Astrocyte (in vitro differentiated cells and primary cell): ENCODE data around the gene ADAMTS17. TPM values are rescaled to one million over a fixed set of nuclear protein-coding genes. Genes with fewer than 3 reads are reported as not detected.

Experiments used
- DNase-seq: peaks from one replicate; pipeline ENCODE4 v3.0.0-alpha.2; 2010; ENCODE audit warnings: low read depth
- FAIRE-seq: peaks from 2 replicates; lab custom pipeline; 2011; peaks lifted over from hg19 to GRCh38; lab: Jason Lieb, UNC
- H2AFZ ChIP-seq: 2 replicates; pipeline ENCODE4 v1.6.0; 2012; ENCODE audit warnings: low read depth, low read length, inconsistent platforms
- H3K27ac ChIP-seq: 2 replicates; pipeline ENCODE4 v1.5.1; 2011; ENCODE audit warnings: low read depth, low read length, inconsistent platforms
- H3K27me3 ChIP-seq: 2 replicates; pipeline ENCODE4 v1.6.0; 2011; ENCODE audit warnings: low read length, inconsistent platforms; ENCODE audit not compliant: insufficient read depth
- H3K36me3 ChIP-seq: 2 replicates; pipeline ENCODE4 v1.5.1; 2011; ENCODE audit warnings: low read length, inconsistent platforms; ENCODE audit not compliant: insufficient read depth
- H3K4me1 ChIP-seq: 2 replicates; pipeline ENCODE4 v1.5.1; 2011; ENCODE audit warnings: low read length, inconsistent platforms; ENCODE audit not compliant: insufficient read depth
- H3K4me2 ChIP-seq: 2 replicates; pipeline ENCODE4 v1.6.0; 2012; ENCODE audit warnings: low read length, inconsistent platforms
- H3K4me3 ChIP-seq: 2 replicates; pipeline ENCODE4 v1.5.1; 2011; ENCODE audit warnings: low read depth, mild to moderate bottlenecking, low read length, inconsistent platforms; ENCODE audit not compliant: insufficient read depth
- H3K79me2 ChIP-seq: 2 replicates; pipeline ENCODE4 v1.6.0; 2012; ENCODE audit warnings: mild to moderate bottlenecking, low read length, inconsistent platforms; ENCODE audit not compliant: insufficient read depth
- H3K9ac ChIP-seq: 2 replicates; pipeline ENCODE4 v1.6.0; 2012; ENCODE audit warnings: mild to moderate bottlenecking, low read length, inconsistent platforms
- H3K9me3 ChIP-seq: 2 replicates; pipeline ENCODE4 v1.5.1; 2012; ENCODE audit warnings: low read depth, mild to moderate bottlenecking, low read length, inconsistent platforms; ENCODE audit not compliant: insufficient read depth
- H4K20me1 ChIP-seq: 2 replicates; pipeline ENCODE4 v1.6.0; 2012; ENCODE audit warnings: low read length, inconsistent platforms; ENCODE audit not compliant: insufficient read depth
- H3K27ac Mint-ChIP-seq: one replicate; pipeline ENCODE4 v1.8.0; 2021; ENCODE audit warnings: mild to moderate bottlenecking, mixed read lengths; ENCODE audit not compliant: unreplicated experiment
- H3K27me3 Mint-ChIP-seq: one replicate; pipeline ENCODE4 v1.8.0; 2021; ENCODE audit warnings: low read depth, mixed read lengths; ENCODE audit not compliant: unreplicated experiment
- H3K36me3 Mint-ChIP-seq: one replicate; pipeline ENCODE4 v1.8.0; 2021; ENCODE audit warnings: low read depth, mixed read lengths; ENCODE audit not compliant: unreplicated experiment
- H3K4me1 Mint-ChIP-seq: one replicate; pipeline ENCODE4 v1.8.0; 2021; ENCODE audit warnings: low read depth, mixed read lengths; ENCODE audit not compliant: unreplicated experiment
- H3K4me3 Mint-ChIP-seq: one replicate; pipeline ENCODE4 v1.8.0; 2021; ENCODE audit warnings: mild to moderate bottlenecking, moderate library complexity, mixed read lengths; ENCODE audit not compliant: unreplicated experiment
- H3K9me3 Mint-ChIP-seq: one replicate; pipeline ENCODE4 v1.8.0; 2021; ENCODE audit warnings: mild to moderate bottlenecking, mixed read lengths; ENCODE audit not compliant: unreplicated experiment
- CTCF ChIP-seq: IDR thresholded peaks from 2 replicates; pipeline ENCODE4 v1.5.1; 2011; ENCODE audit warnings: low read depth, mild to moderate bottlenecking, inconsistent platforms, low read length, moderate library complexity; ENCODE audit not compliant: insufficient read depth
- EZH2 ChIP-seq: IDR thresholded peaks from 2 replicates; pipeline ENCODE4 v1.6.1; 2012; ENCODE audit warnings: mild to moderate bottlenecking, low read length, inconsistent platforms; ENCODE audit not compliant: insufficient read depth
- total RNA-seq: library from RNA; stranded (reverse); gene quantifications from 2 replicates; pipeline ENCODE4 v1.2.1, GENCODE V29; 2021

ADAMTS17 gene
- total RNA-seq, 1 donor from 2014 or later: 0.27 TPM

- no peak overlapping the region for H3K4me3 Mint-ChIP-seq
Observed at GRCh38 chr15:100124361-100124760, 217.4 kb downstream of the ADAMTS17 start.

GRCh38 chr15:100123611-100124010 is 218.2 kb downstream of the ADAMTS17 start:
- Histone ChIP-seq H3K4me3 (no peak overlapping the region), H3K9ac (no peak overlapping the region), H3K4me2 (no peak overlapping the region), H3K79me2 (no peaks in the 10 kb centered on the region), H3K4me1 (peaks cover 4% of the 10 kb centered on the region), H2AFZ (no peak overlapping the region), H3K9me3 (peaks cover 7% of the 10 kb centered on the region), H3K27me3 (no peaks in the 10 kb centered on the region), H4K20me1 (no peaks in the 10 kb centered on the region), H3K36me3 (no peaks in the 10 kb centered on the region), H3K27ac (no peak overlapping the region)
- H3K4me1 Mint-ChIP-seq: no peaks in the 10 kb centered on the region
- FAIRE-seq (no peak), DNase-seq (no peak)
- no peak overlapping the region for H3K4me3 Mint-ChIP-seq
- H3K36me3 Mint-ChIP-seq: peaks cover 5% of the 10 kb centered on the region
- no peak overlapping the region for H3K27ac Mint-ChIP-seq
- peaks cover 27% of the 10 kb centered on the region for H3K27me3 Mint-ChIP-seq
- peaks cover 41% of the 10 kb centered on the region for H3K9me3 Mint-ChIP-seq
- no peak for TF ChIP-seq CTCF
- TF ChIP-seq EZH2: no peak

More at GRCh38 chr15:100124361-100124760, 217.4 kb downstream of the ADAMTS17 start:
- Histone ChIP-seq H3K27ac (no peak overlapping the region), H4K20me1 (no peaks in the 10 kb centered on the region), H3K79me2 (no peaks in the 10 kb centered on the region), H2AFZ (no peak overlapping the region), H3K4me3 (no peak overlapping the region), H3K9ac (no peak overlapping the region), H3K4me1 (peaks cover 4% of the 10 kb centered on the region), H3K27me3 (no peaks in the 10 kb centered on the region), H3K9me3 (peaks cover 7% of the 10 kb centered on the region), H3K4me2 (no peak overlapping the region), H3K36me3 (no peaks in the 10 kb centered on the region)
- Mint-ChIP-seq H3K27me3 (peaks cover 30% of the 10 kb centered on the region), H3K4me1 (no peaks in the 10 kb centered on the region), H3K27ac (no peak overlapping the region), H3K9me3 (peaks cover 40% of the 10 kb centered on the region), H3K36me3 (peaks cover 5% of the 10 kb centered on the region)
- no peak for DNase-seq
- no peak for FAIRE-seq
- TF ChIP-seq CTCF (no peak), EZH2 (no peak)

- FAIRE-seq (no peak), DNase-seq (no peak)
- Histone ChIP-seq H3K4me1 (peaks cover 4% of the 10 kb centered on the region), H3K9me3 (peaks cover 7% of the 10 kb centered on the region), H4K20me1 (no peaks in the 10 kb centered on the region), H2AFZ (no peak overlapping the region), H3K27me3 (no peaks in the 10 kb centered on the region), H3K9ac (no peak overlapping the region), H3K27ac (no peak overlapping the region), H3K4me3 (no peak overlapping the region), H3K36me3 (no peaks in the 10 kb centered on the region), H3K4me2 (no peak overlapping the region), H3K79me2 (no peaks in the 10 kb centered on the region)
- no peak overlapping the region for H3K27ac Mint-ChIP-seq
- no peaks in the 10 kb centered on the region for H3K4me1 Mint-ChIP-seq
- H3K4me3 Mint-ChIP-seq: no peak overlapping the region
- H3K9me3 Mint-ChIP-seq: peaks cover 39% of the 10 kb centered on the region
- TF ChIP-seq EZH2 (no peak), CTCF (no peak)
- H3K36me3 Mint-ChIP-seq: peaks cover 3% of the 10 kb centered on the region
- peaks cover 20% of the 10 kb centered on the region for H3K27me3 Mint-ChIP-seq
Observed at GRCh38 chr15:100121285-100121684, 220.5 kb downstream of the ADAMTS17 start.
